Measurements from ENCODE around the gene RPS6KA1.

GRCh38 chr1:26498894-26499293 is 30.7 kb upstream of the RPS6KA1 start:
- TF ChIP-seq POLR2A (IDR thresholded peaks at IDR 0.05) (no peak), CTCF (IDR thresholded peaks at IDR 0.05) (no peak)

All from right lobe of liver (tissue), 4 donors.